Ovary (tissue), 3 donors: Measurements from ENCODE around the gene RPN2.

ENCODE experiments used
- CTCF ChIP-seq, 3 donors: fragments of 450-650 bp in 2 of 3; fragments of 200-600 bp in 1 of 3; IDR thresholded peaks; one replicate each; pipeline versions ENCODE4 v1.5.1 to v1.8.0; 2016 to 2022; ENCODE audit warnings: antibody characterized with exemption in 3 of 3, mild to moderate bottlenecking in 1 of 3
- POLR2A ChIP-seq: fragments of 450-650 bp; IDR thresholded peaks from one replicate; pipeline ENCODE4 v1.6.1; 2017; ENCODE audit warnings: antibody characterized with exemption, mild to moderate bottlenecking, moderate library complexity
- donor health status: DM: no; HTN: no; CAD: no.

GRCh38 chr20:37246736-37247135, 67.6 kb downstream of the RPN2 start:
- TF ChIP-seq CTCF (IDR thresholded peaks at IDR 0.05) (no peak), POLR2A (no peak)
